Endothelial cell of umbilical vein (primary cell): ENCODE measurements around the gene ATP5PB. TPM values are rescaled to one million over a fixed set of nuclear protein-coding genes. Genes with fewer than 3 reads are reported as not detected.

Experiments used
- BruUV-seq: library from RNA; stranded (reverse); fragments of 400-500 nt; replicated peaks from 2 replicates; lab custom pipeline; 2021; lab: Mats Ljungman, UMichigan
- CTCF ChIA-PET: fragments of 300-600, 350-600 bp; sonication (Branson Sonifier 250); formaldehyde crosslinking; loops from one replicate; lab custom pipeline; 2021; ENCODE audit warnings: antibody characterized with exemption, inconsistent platforms; lab: Charles Lee
- POLR2A ChIA-PET: fragments of 300-600, 350-600 bp; sonication (Branson Sonifier 250); formaldehyde crosslinking; loops from one replicate; lab custom pipeline; 2021; ENCODE audit warnings: antibody characterized with exemption, inconsistent platforms; lab: Charles Lee
- DNase-seq: peaks from one replicate; pipeline ENCODE4 v3.0.0-alpha.2; 2011; ENCODE audit warnings: low read depth, low spot score
- FAIRE-seq: peaks from 2 replicates; lab custom pipeline; 2011; peaks lifted over from hg19 to GRCh38; lab: Jason Lieb, UNC
- H2AFZ ChIP-seq: 2 replicates; pipeline ENCODE4 v1.6.0; 2012; ENCODE audit warnings: low read depth, low read length, control low read depth, inconsistent platforms
- H3K27ac ChIP-seq: 2 replicates; pipeline ENCODE4 v1.5.1; 2011; ENCODE audit warnings: low read depth, mild to moderate bottlenecking, control low read depth, low read length, moderate library complexity; ENCODE audit not compliant: insufficient read depth
- H3K27me3 ChIP-seq, 2 experiments: 2 replicates each; pipeline versions ENCODE4 v1.6.0 to v1.6.1; 2011; ENCODE audit warnings: low read length in 2 of 2, mixed read lengths in 1 of 2; ENCODE audit not compliant: control insufficient read depth in 2 of 2, insufficient read depth in 2 of 2
- H3K36me3 ChIP-seq, 2 experiments: 2 replicates in 1 of 2; 3 replicates in 1 of 2; pipeline ENCODE4 v1.5.1; 2011; ENCODE audit warnings: low read length in 2 of 2, mild to moderate bottlenecking in 1 of 2, moderate library complexity in 1 of 2; ENCODE audit not compliant: control insufficient read depth in 2 of 2, insufficient read depth in 2 of 2; ENCODE audit errors: extremely low read depth in 1 of 2
- H3K4me1 ChIP-seq: 3 replicates; pipeline ENCODE4 v1.5.1; 2011; ENCODE audit warnings: mild to moderate bottlenecking, low read length; ENCODE audit not compliant: control insufficient read depth, insufficient read depth; ENCODE audit errors: extremely low read depth
- H3K4me2 ChIP-seq: 2 replicates; pipeline ENCODE4 v1.6.1; 2011; ENCODE audit warnings: low read length, control low read depth, mixed read lengths; ENCODE audit not compliant: insufficient read depth
- H3K4me3 ChIP-seq, 3 experiments: fragments of 200-600 bp in 1 of 3; sonication (generic), shearing (Covaris generic) in 1 of 3; replicated peaks in 1 of 3; 2 replicates each; pipeline ENCODE4 v1.5.1; 2011 to 2016; ENCODE audit warnings: control low read depth in 3 of 3, low read length in 3 of 3, mild to moderate bottlenecking in 2 of 3, inconsistent platforms in 1 of 3, low read depth in 1 of 3, moderate library complexity in 1 of 3; ENCODE audit not compliant: insufficient read depth in 1 of 3
- H3K79me2 ChIP-seq: 2 replicates; pipeline ENCODE4 v1.6.0; 2012; ENCODE audit warnings: low read length, inconsistent platforms; ENCODE audit not compliant: control insufficient read depth, insufficient read depth
- H3K9ac ChIP-seq: replicated peaks from 2 replicates; pipeline ENCODE3; 2011; ENCODE audit warnings: low read length, control low read depth; ENCODE audit not compliant: insufficient read depth; ENCODE audit errors: extremely low read depth
- H3K9me1 ChIP-seq: replicated peaks from 3 replicates; pipeline ENCODE4 v1.6.0; 2011; ENCODE audit warnings: mild to moderate bottlenecking, low read length; ENCODE audit not compliant: control insufficient read depth, insufficient read depth; ENCODE audit errors: extremely low read depth
- H3K9me3 ChIP-seq: replicated peaks from 2 replicates; pipeline ENCODE4 v1.5.1; 2012; ENCODE audit warnings: low read length, inconsistent platforms; ENCODE audit not compliant: control insufficient read depth, insufficient read depth
- H4K20me1 ChIP-seq: replicated peaks from 2 replicates; pipeline ENCODE3; 2011; ENCODE audit warnings: mild to moderate bottlenecking, low read length; ENCODE audit not compliant: control insufficient read depth, insufficient read depth; ENCODE audit errors: extremely low read depth
- CTCF ChIP-seq, 2 donors: IDR thresholded peaks; 1 replicate in 1 of 2; 2 replicates in 1 of 2; pipeline ENCODE4 v1.5.1; 2011; ENCODE audit warnings: low read length in 2 of 2, mild to moderate bottlenecking in 2 of 2, moderate library complexity in 2 of 2, control low read depth in 1 of 2, inconsistent platforms in 1 of 2, low read depth in 1 of 2; ENCODE audit not compliant: insufficient read depth in 1 of 2; ENCODE audit errors: extremely low read depth in 1 of 2
- EZH2 ChIP-seq: IDR thresholded peaks from 2 replicates; pipeline ENCODE4 v1.6.1; 2012; ENCODE audit warnings: borderline replicate concordance, low read depth, mild to moderate bottlenecking, moderate library complexity, low read length, inconsistent platforms; ENCODE audit not compliant: severe bottlenecking
- FOS ChIP-seq: IDR thresholded peaks from 2 replicates; pipeline ENCODE4 v1.6.1; 2011; ENCODE audit warnings: mild to moderate bottlenecking, low read length, moderate library complexity, borderline replicate concordance; ENCODE audit not compliant: insufficient read depth
- GATA2 ChIP-seq: IDR thresholded peaks from 2 replicates; pipeline ENCODE4 v1.7.0; 2011; ENCODE audit warnings: low read depth, mild to moderate bottlenecking, moderate library complexity, mixed read lengths, low read length; ENCODE audit not compliant: insufficient read length, insufficient read depth
- JUN ChIP-seq: IDR thresholded peaks from 2 replicates; pipeline ENCODE4 v1.6.1; 2011; ENCODE audit warnings: borderline replicate concordance, low read depth; ENCODE audit not compliant: insufficient read length, insufficient read depth
- MAX ChIP-seq: IDR thresholded peaks from 2 replicates; pipeline ENCODE4 v1.6.1; 2011; ENCODE audit not compliant: insufficient read depth, insufficient read length
- MYC ChIP-seq: IDR thresholded peaks from one replicate; pipeline ENCODE4 v1.6.1; 2011; ENCODE audit warnings: mild to moderate bottlenecking, low read depth, low read length
- POLR2A ChIP-seq: IDR thresholded peaks from 2 replicates; pipeline ENCODE4 v1.6.1; 2012; ENCODE audit warnings: low read depth, mild to moderate bottlenecking, control low read depth, low read length
- POLR2AphosphoS5 ChIP-seq: IDR thresholded peaks from 2 replicates; pipeline ENCODE4 v1.6.1; 2012; ENCODE audit warnings: low read depth, mild to moderate bottlenecking, control low read depth, low read length, moderate library complexity; ENCODE audit not compliant: insufficient read depth
- dilution Hi-C: fragments of 300-500 bp; cut with MboI; formaldehyde crosslinking; loops from one replicate; pipeline ENCODE4 v1.15.0; 2019; ENCODE audit warnings: low sequenced_read_pairs; ENCODE audit not compliant: extremely low pct_ligation_motif_present
- intact Hi-C: fragments of 100-400 bp; cut with micrococcal nuclease; formaldehyde crosslinking; loops from one replicate; pipeline ENCODE4 v1.10.0; 2022
- polyA plus RNA-seq, 4 experiments: library from polyadenylated mRNA; depleted of rRNA in 3 of 4; stranded (reverse) in 3 of 4; unstranded in 1 of 4; fragments of >200 nt; gene quantifications; 2 replicates each; pipeline versions ENCODE4 v1.2.1 to v1.2.3, GENCODE V29; 2011 to 2012; ENCODE audit warnings: missing spikeins in 1 of 4
- total RNA-seq: library from RNA; stranded (reverse); gene quantifications from 2 replicates; pipeline ENCODE4 v1.2.3, GENCODE V29; 2021

The ATP5PB gene
- total and polyA plus RNA-seq, 2 donors (not counting 3 experiments of a cell fraction or from before 2014, with no cell fraction given) = 231 to 244 TPM

GRCh38 chr1:111476214-111476613 lies 26.9 kb downstream of the ATP5PB start:
- H4K20me1 ChIP-seq = no peaks in the 10 kb centered on the region
- intact Hi-C loops (no loop called here), dilution Hi-C loops (no loop called here)
- H3K4me3 ChIP-seq = no peak overlapping the region
- no peaks in the 10 kb centered on the region for H3K79me2 ChIP-seq
- no peaks in the 10 kb centered on the region for H3K36me3 ChIP-seq
- CTCF ChIA-PET = interaction anchor here (4.1 kb wide), 1 partner anchor 32 kb away, joined by 15 read pairs; no protein-coding TSS in a partner anchor
- no peaks in the 10 kb centered on the region for H3K27me3 ChIP-seq
- TF ChIP-seq EZH2 (no peak), GATA2 (no peak)
- H2AFZ ChIP-seq = no peak overlapping the region
- FAIRE-seq = no peak
- no peak overlapping the region for H3K9ac ChIP-seq
- DNase-seq = no peak
- H3K4me2 ChIP-seq = no peak overlapping the region
- POLR2A ChIA-PET = no interaction called here
- H3K9me1 ChIP-seq = no peaks in the 10 kb centered on the region
- H3K4me1 ChIP-seq = peaks cover 13% of the 10 kb centered on the region
- no peaks in the 10 kb centered on the region for H3K9me3 ChIP-seq
- H3K27ac ChIP-seq = no peak overlapping the region
- no TSS peak for BruUV-seq

GRCh38 chr1:111476761-111477309 lies 27.6 kb downstream of the ATP5PB start:
- H3K9me3 ChIP-seq = no peaks in the 10 kb centered on the region
- no peaks in the 10 kb centered on the region for H3K9me1 ChIP-seq
- no peak for TF ChIP-seq JUN
- TF ChIP-seq MYC = no peak
- no peak for TF ChIP-seq MAX
- TF ChIP-seq FOS = no peak
- TF ChIP-seq CTCF (IDR thresholded peaks at IDR 0.05; ENCODE audit: extremely low read depth in 1 of 2, insufficient read depth in 1 of 2, low read depth in 1 of 2, low read length in 2 of 2) = no peak
- TF ChIP-seq POLR2A = no peak
- TF ChIP-seq POLR2AphosphoS5 = no peak
- H3K79me2 ChIP-seq = no peaks in the 10 kb centered on the region
- dilution Hi-C loops = no loop called here
- peaks cover 13% of the 10 kb centered on the region for H3K4me1 ChIP-seq
- no peaks in the 10 kb centered on the region for H4K20me1 ChIP-seq
- no peaks in the 10 kb centered on the region for H3K36me3 ChIP-seq
- no peak overlapping the region for H3K9ac ChIP-seq
- no peaks in the 10 kb centered on the region for H3K27me3 ChIP-seq
- CTCF ChIA-PET = interaction anchor here (4.1 kb wide), 1 partner anchor 31 kb away, joined by 15 read pairs; no protein-coding TSS in a partner anchor
- no peak overlapping the region for H3K27ac ChIP-seq
- H3K4me2 ChIP-seq = no peak overlapping the region
- BruUV-seq = no TSS peak
- DNase-seq (no peak), FAIRE-seq (no peak)
- no peak overlapping the region for H2AFZ ChIP-seq
- H3K4me3 ChIP-seq = no peak overlapping the region
- intact Hi-C loops = no loop called here
- POLR2A ChIA-PET = no interaction called here
